ENCODE results near the gene JPH4. TPM values are rescaled to one million over a fixed set of nuclear protein-coding genes. Genes with fewer than 3 reads are reported as not detected.

JPH4 gene
- total and polyA plus RNA-seq, 2 donors (not counting 3 experiments of a cell fraction or from before 2014, with no cell fraction given), result 0.06 TPM; not detected in 1

DNA sequence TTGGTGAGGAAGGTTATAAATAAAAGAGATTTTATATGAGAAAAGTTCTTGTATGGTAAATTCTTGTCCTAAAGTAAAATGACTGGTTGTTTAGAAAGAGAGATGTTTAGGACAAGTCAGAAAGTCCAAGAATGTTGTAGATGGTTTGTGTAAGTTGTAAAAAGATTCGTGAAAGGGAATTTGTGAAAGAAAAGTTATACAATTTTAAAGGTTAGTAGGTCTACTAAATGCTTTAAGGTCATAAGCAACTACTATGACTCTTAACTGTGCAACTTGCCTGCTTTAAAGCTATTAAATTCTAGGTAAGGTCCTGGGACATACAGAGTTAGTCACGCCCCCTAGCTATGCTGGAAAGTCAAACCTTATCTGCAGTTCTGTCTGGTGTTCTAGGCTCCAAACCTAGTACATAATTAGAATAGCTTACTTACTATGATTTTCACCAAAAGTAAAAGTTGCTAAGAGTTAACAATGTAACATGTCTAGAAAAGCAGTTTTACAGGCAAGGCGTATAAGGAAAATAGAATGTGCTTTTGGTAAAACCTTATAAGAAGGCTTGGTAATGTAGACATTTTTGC lies 46.3 kb upstream of the JPH4 start:
- Histone ChIP-seq H4K20me1 (replicated peaks; ENCODE audit: control insufficient read depth, extremely low read depth, insufficient read depth, low read length) (no peaks in the 10 kb centered on the region), H3K27ac (ENCODE audit: insufficient read depth, low read depth, low read length) (no peak overlapping the region), H3K4me1 (ENCODE audit: control insufficient read depth, extremely low read depth, insufficient read depth, low read length) (no peaks in the 10 kb centered on the region), H3K79me2 (ENCODE audit: control insufficient read depth, insufficient read depth, low read length) (no peaks in the 10 kb centered on the region), H3K27me3 (ENCODE audit: control insufficient read depth in 2 of 2, insufficient read depth in 2 of 2, low read length in 2 of 2) (no peaks in the 10 kb centered on the region), H3K9me1 (replicated peaks; ENCODE audit: control insufficient read depth, extremely low read depth, insufficient read depth, low read length) (no peaks in the 10 kb centered on the region), H3K4me3 (replicated peaks in 1 of 3; ENCODE audit: insufficient read depth in 1 of 3, low read depth in 1 of 3, low read length in 3 of 3) (no peak overlapping the region), H3K9ac (replicated peaks; ENCODE audit: extremely low read depth, insufficient read depth, low read length) (no peak overlapping the region), H3K4me2 (ENCODE audit: insufficient read depth, low read length) (no peak overlapping the region), H3K9me3 (replicated peaks; ENCODE audit: control insufficient read depth, insufficient read depth, low read length) (no peaks in the 10 kb centered on the region), H3K36me3 (ENCODE audit: control insufficient read depth in 2 of 2, extremely low read depth in 1 of 2, insufficient read depth in 2 of 2, low read length in 2 of 2) (no peaks in the 10 kb centered on the region), H2AFZ (ENCODE audit: low read depth, low read length) (no peak overlapping the region)
- CTCF ChIA-PET, result interaction anchor here (1.7 kb wide), 1 partner anchor 8 kb away, joined by 3 read pairs; no protein-coding TSS in a partner anchor
- intact Hi-C loops (cut with micrococcal nuclease), result no loop called here
- TF ChIP-seq, protein P1, sequence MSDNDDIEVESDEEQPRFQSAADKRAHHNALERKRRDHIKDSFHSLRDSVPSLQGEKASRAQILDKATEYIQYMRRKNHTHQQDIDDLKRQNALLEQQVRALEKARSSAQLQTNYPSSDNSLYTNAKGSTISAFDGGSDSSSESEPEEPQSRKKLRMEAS (IDR thresholded peaks at IDR 0.05; ENCODE audit: insufficient read depth, insufficient read length), result no peak
- no peak for TF ChIP-seq JUN (IDR thresholded peaks at IDR 0.05; ENCODE audit: borderline replicate concordance, insufficient read depth, insufficient read length, low read depth)
- TF ChIP-seq, protein P2, sequence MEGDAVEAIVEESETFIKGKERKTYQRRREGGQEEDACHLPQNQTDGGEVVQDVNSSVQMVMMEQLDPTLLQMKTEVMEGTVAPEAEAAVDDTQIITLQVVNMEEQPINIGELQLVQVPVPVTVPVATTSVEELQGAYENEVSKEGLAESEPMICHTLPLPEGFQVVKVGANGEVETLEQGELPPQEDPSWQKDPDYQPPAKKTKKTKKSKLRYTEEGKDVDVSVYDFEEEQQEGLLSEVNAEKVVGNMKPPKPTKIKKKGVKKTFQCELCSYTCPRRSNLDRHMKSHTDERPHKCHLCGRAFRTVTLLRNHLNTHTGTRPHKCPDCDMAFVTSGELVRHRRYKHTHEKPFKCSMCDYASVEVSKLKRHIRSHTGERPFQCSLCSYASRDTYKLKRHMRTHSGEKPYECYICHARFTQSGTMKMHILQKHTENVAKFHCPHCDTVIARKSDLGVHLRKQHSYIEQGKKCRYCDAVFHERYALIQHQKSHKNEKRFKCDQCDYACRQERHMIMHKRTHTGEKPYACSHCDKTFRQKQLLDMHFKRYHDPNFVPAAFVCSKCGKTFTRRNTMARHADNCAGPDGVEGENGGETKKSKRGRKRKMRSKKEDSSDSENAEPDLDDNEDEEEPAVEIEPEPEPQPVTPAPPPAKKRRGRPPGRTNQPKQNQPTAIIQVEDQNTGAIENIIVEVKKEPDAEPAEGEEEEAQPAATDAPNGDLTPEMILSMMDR (IDR thresholded peaks at IDR 0.05; ENCODE audit: extremely low read depth in 1 of 2, insufficient read depth in 1 of 2, low read depth in 1 of 2, low read length in 2 of 2), result no peak
- TF ChIP-seq EZH2 (IDR thresholded peaks at IDR 0.05; ENCODE audit: borderline replicate concordance, low read depth, low read length, severe bottlenecking), result no peak
- no peak for TF ChIP-seq POLR2A (IDR thresholded peaks at IDR 0.05; ENCODE audit: low read depth, low read length)
- TF ChIP-seq GATA2 (IDR thresholded peaks at IDR 0.05; ENCODE audit: insufficient read depth, insufficient read length, low read depth, low read length), result no peak
- no peak for TF ChIP-seq FOS (IDR thresholded peaks at IDR 0.05; ENCODE audit: borderline replicate concordance, insufficient read depth, low read length)
- TF ChIP-seq POLR2AphosphoS5 (IDR thresholded peaks at IDR 0.05; ENCODE audit: insufficient read depth, low read depth, low read length), result no peak
- no peak for TF ChIP-seq MYC (IDR thresholded peaks at IDR 0.05; ENCODE audit: low read depth, low read length)
- DNase-seq (ENCODE audit: low read depth, low spot score) (no peak), FAIRE-seq (no peak)
- dilution Hi-C loops (cut with MboI; ENCODE audit: extremely low pct_ligation_motif_present, low sequenced_read_pairs), result no loop called here
- POLR2A ChIA-PET, result no interaction called here
- BruUV-seq (replicated peaks), result no TSS peak
